ENCODE measurements around the gene GPBP1. TPM values are rescaled to one million over a fixed set of nuclear protein-coding genes. Genes with fewer than 3 reads are reported as not detected.

Gene GPBP1
- total RNA-seq, 1 experiment from 2014 or later: 54.4 TPM

- no peak for ATAC-seq
- in situ Hi-C loops (cut with HindIII; ENCODE audit: low pct_unique_long_range_greater_than_20kb, low sequenced_read_pairs) (no loop called here), intact Hi-C loops (cut with micrococcal nuclease; ENCODE audit: unreplicated experiment) (no loop called here)
- peaks cover 21% of the 10 kb centered on the region; the same call in 1 of the 2 replicates for H3K9me3 ChIP-seq (ENCODE audit: control insufficient read depth, insufficient read depth, low read depth, low read length)
- DNase-seq (ENCODE audit: low read depth, low spot score): no peak
- no peaks in the 10 kb centered on the region for H3K36me3 ChIP-seq (ENCODE audit: control insufficient read depth, insufficient read depth, low read length)
- TF ChIP-seq TCF7L2 (IDR thresholded peaks at IDR 0.05; ENCODE audit: low read depth, low read length) (no peak), REST (IDR thresholded peaks at IDR 0.05; ENCODE audit: insufficient read depth in 1 of 2, low read depth in 2 of 2, low read length in 1 of 2) (no peak), CTCF (IDR thresholded peaks at IDR 0.05) (no peak; the same call in 1 of the 2 replicates), POLR2AphosphoS5 (IDR thresholded peaks at IDR 0.05; ENCODE audit: low read depth, low read length) (no peak), SIN3A (IDR thresholded peaks at IDR 0.05; ENCODE audit: borderline replicate concordance, insufficient read depth, low read depth, low read length) (no peak)
- no TSS peak for BruUV-seq (replicated peaks)
- H3K4me1 ChIP-seq (ENCODE audit: control insufficient read depth, insufficient read depth, low read length): no peaks in the 10 kb centered on the region
- ChIA-PET CTCF (no interaction called here), POLR2A (no interaction called here)
- no peak overlapping the region for H3K4me3 ChIP-seq (ENCODE audit: low read depth in 2 of 2, low read length in 2 of 2)
- H3K27ac ChIP-seq (ENCODE audit: low read length): no peak overlapping the region; the same call in 1 of the 2 replicates
- H3K27me3 ChIP-seq (ENCODE audit: control insufficient read depth, insufficient read depth, low read length): no peaks in the 10 kb centered on the region
Measured at GRCh38 chr5:57303985-57304384, 130.1 kb downstream of the GPBP1 start.

GRCh38 chr5:57304931-57305330 is 131.1 kb downstream of the GPBP1 start:
- Histone ChIP-seq H3K4me3 (ENCODE audit: low read depth in 2 of 2, low read length in 2 of 2) (no peak overlapping the region), H3K9me3 (ENCODE audit: control insufficient read depth, insufficient read depth, low read depth, low read length) (peaks cover 21% of the 10 kb centered on the region; the same call in 1 of the 2 replicates), H3K4me1 (ENCODE audit: control insufficient read depth, insufficient read depth, low read length) (no peaks in the 10 kb centered on the region), H3K27me3 (ENCODE audit: control insufficient read depth, insufficient read depth, low read length) (no peaks in the 10 kb centered on the region), H3K36me3 (ENCODE audit: control insufficient read depth, insufficient read depth, low read length) (no peaks in the 10 kb centered on the region), H3K27ac (ENCODE audit: low read length) (peak overlapping the region; percentile 59; the same call in 1 of the 2 replicates)
- DNase-seq (ENCODE audit: low read depth, low spot score) (no peak), ATAC-seq (no peak)
- in situ Hi-C loops (cut with HindIII; ENCODE audit: low pct_unique_long_range_greater_than_20kb, low sequenced_read_pairs) (no loop called here), intact Hi-C loops (cut with micrococcal nuclease; ENCODE audit: unreplicated experiment) (no loop called here)
- TF ChIP-seq POLR2AphosphoS5 (IDR thresholded peaks at IDR 0.05; ENCODE audit: low read depth, low read length): no peak
- TF ChIP-seq SIN3A (IDR thresholded peaks at IDR 0.05; ENCODE audit: borderline replicate concordance, insufficient read depth, low read depth, low read length): no peak
- TF ChIP-seq CTCF (IDR thresholded peaks at IDR 0.05): no peak
- no peak for TF ChIP-seq TCF7L2 (IDR thresholded peaks at IDR 0.05; ENCODE audit: low read depth, low read length)
- TF ChIP-seq REST (IDR thresholded peaks at IDR 0.05; ENCODE audit: insufficient read depth in 1 of 2, low read depth in 2 of 2, low read length in 1 of 2): no peak
- BruUV-seq (replicated peaks): no TSS peak
- POLR2A ChIA-PET: no interaction called here
- CTCF ChIA-PET: interaction anchor here (0.6 kb wide), 1 partner anchor 512 kb away, joined by 5 read pairs; no protein-coding TSS in a partner anchor
